GM12891 (cell line): ENCODE results near the gene RNF213.

Experiments
- POLR2AphosphoS5 ChIP-seq: IDR thresholded peaks from 2 replicates; pipeline ENCODE4 v1.6.1; 2011; ENCODE audit warnings: low read depth, low read length, control low read depth
- SPI1 ChIP-seq: IDR thresholded peaks from 2 replicates; pipeline ENCODE4 v1.6.1; 2011; ENCODE audit warnings: low read depth, low read length, control low read depth

DNA sequence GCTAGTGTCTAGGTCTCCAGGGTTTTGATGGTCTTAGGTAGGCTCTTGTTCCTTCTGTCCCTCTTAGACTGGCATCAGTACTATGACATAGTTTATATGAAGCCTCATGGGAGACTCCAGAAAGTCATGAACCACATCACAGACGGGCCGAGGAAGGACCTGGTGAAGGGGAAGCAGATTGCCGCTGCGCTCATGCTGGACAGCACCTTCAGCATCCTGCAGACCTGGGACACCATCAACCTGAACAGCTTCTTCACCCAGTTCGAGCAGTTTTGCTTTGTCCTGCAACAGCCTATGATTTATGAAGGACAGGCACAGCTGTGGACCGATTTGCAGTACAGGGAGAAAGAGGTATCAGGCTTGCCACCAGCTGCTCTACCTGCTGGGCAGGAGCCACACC lies 34.0 kb downstream of the RNF213 start:
- TF ChIP-seq POLR2AphosphoS5, result no peak
- TF ChIP-seq SPI1, result no peak
